HG03135 (cell line): ENCODE data around the gene TGM5.
"Not testable (repeated sequence)": the region's sequence is repeated elsewhere in the genome, so short reads cannot be mapped to it uniquely, and the experiment has no call there.

Source experiments
- ATAC-seq: cut with Tn5 transposase; IDR thresholded peaks from one replicate; pipeline ENCODE4 v1.9.1; 2021; ENCODE audit warnings: mild to moderate bottlenecking, moderate library complexity; ENCODE audit not compliant: unreplicated experiment

Gene TGM5

DNA sequence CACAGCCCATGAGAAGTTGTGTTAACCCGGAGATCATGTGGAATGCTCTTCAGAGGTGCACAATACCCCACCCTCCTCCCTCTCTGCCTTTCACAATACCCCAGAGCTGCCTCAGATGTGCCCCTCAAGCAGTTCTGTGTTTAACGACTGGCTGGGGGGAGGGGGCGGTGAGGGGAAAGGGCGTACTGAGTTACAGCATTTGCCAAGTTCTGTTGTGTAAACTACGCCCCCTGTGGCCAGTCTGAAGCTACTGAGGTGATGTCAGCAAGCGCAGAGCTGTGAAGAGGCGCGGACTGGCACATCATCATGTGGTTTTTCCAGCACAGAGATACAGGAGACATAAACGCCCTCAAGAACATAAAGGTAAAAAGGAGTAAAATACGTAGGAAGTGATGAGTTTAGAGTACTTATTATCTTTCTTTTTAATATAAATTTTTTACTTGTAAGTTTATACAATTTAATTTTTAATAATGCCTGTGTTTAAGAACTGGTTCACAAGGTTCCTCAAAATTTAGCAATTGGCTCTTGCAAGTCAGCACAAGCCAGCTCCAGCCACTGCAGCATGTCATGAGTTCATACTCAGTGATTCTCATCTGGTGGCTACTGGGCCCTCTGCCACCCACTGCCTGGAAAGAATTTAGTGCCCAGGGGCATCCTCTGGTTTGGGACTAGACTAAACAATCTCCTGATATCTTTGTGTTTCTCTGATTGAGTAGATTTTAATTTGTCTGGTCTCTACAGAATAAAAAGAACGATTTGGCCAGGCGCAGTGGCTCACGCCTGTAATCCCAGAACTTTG is 47.6 kb downstream of the TGM5 start:
- ATAC-seq: no peak

DNA sequence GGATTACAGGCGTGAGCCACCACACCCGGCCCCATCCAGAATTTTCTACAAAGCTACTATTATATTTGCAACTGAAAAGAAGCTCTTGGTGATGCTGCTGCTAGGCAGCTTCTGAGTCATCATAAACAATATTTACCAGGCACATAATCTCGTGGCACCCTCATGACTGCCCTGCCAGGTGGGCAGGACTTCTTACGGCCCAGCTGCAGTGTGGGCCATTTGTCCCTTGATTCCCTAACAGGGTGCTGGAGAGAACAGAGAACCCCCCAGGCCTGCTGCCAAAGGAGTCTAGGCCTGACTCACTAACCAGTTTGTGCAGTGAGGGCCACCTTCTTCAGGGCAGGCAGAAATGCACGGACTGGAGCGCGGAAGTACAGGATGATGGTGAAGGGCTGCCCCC is 50.8 kb downstream of the TGM5 start:
- ATAC-seq: no peak

DNA sequence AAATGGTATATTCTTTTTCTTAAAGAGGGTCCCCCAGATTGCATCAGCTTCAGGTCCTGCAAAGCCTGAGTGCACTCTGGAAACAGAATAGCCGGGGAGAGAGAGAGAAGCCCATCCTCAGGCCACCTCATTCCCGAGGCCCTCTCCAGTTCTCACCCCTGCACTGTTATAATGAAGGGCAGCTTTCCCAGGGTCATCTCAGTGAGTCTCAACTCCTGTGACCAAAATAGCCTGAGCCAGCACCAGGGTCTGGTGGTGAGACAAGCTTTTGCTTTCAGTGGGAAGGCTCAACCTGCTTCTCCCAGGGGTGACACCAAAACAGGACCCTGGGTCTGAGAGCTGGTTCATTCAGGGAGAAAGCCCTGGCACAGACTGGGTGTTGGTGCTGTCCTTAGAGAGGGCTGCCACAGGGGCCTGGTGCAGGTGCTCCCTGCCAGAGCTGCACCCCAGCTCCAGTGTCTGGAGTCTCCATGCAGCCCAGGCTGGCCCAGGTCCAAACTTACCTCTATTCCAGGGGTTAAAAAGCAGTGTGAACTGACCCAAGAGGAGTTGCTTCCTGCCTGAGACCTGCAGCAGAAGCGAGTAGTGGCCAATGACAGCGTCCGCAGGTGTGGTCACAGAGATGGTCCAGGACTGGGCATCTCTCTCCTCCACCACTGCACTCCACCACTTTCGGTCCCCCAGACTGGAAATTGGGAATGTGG is 52.0 kb downstream of the TGM5 start:
- no peak for ATAC-seq

DNA sequence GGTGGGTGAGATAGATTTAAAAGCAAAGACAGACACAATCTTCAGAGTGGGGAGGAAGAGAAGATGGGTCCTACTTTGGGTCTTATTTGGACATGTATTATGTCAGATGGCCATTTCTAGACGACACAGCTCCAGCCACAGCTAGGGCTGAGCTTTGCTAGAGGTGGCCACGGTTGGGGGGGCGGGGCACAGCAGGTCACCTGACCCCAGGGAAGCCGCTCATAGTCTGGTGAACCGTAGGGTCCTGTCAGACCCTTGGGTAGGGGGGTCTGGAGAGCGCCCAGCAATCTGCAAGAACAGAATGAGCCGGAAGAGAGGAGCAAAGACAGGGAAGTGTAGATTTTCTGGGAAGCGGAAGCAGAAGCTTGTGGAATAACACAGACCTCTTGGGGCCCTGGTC is 52.6 kb downstream of the TGM5 start:
- no peak for ATAC-seq

DNA sequence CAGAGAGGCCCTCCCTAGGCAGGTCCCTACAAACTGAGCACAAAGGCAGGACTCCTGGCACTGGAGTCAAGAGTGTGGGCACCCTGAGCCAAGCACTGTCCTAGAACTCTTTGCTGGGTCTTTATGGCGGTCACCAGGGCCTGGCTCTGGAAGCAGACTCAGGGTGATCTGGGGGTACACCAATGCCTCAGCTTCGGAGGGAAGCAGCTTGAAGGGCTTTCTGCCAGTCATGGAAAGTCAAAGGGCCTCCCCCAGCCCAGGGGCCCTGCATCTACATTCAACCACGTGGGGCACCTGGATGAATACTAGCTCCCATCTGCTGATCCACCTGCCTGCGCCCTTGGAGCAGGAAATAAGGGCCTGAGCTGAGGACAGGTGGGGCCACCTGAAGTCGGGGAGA is 53.3 kb downstream of the TGM5 start:
- ATAC-seq: no peak

DNA sequence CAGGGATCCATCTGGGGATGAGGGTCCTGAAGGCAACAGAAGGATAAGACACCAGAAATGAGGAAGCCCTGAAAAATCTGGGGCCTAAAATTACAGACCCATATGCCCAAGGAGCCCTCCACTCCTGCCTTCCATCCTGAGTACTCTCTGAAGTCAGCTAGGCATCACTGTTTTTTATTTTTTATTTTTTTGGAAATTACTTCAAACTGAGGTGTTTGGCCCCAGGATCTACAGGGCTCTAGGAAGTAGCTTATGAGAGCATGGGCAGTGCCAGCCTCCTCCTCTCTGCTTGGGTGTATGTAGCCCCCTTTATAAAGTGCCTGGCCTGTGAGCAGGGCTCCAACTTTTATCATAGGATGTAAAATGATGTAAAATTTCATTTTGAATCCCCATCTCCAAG is 53.8 kb downstream of the TGM5 start:
- no peak for ATAC-seq

DNA sequence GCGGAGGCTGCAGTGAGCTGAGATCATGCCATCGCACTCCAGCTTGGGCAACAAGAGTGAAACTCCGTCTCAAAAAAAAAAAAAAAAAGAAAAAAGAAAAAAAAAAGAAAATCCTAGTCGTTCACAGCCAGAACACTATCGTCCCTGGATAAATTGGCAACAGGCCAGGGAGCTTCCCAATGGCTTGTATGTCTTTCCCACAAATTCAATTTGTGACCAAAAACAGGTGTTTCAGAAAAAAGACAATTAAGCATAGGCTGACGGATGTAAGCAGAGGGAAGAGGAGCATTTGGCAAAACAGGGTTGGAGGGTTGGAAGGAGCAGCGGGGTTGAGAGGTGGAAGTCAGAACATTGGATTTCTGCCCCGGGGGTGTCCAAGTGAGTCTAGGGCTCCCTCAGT is 54.4 kb downstream of the TGM5 start:
- ATAC-seq: no peak

DNA sequence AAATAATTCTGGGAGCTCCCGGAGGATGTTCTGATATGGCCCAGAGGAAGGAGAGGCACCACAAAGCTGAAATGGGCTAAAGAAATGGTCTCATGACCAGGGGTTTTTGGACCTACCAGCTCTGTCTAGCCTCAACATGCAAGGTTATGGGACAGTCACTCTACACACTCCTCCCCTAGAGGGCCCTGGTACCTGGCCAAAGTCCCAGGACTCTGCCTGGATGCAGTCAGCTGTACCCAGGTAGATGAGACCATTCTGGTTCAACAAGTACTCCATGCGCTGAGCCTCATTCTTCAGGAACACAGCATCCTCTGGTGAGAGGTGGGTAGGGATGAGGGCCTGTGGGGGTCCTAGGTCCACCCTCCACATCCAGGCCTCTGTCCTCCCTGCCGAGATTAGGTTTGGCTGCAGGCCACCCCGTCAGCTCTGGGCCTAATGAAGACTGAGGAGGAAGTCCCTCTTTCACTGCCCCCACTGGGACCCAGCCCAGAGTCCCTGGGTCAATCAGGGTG is 55.4 kb downstream of the TGM5 start:
- ATAC-seq: no peak

DNA sequence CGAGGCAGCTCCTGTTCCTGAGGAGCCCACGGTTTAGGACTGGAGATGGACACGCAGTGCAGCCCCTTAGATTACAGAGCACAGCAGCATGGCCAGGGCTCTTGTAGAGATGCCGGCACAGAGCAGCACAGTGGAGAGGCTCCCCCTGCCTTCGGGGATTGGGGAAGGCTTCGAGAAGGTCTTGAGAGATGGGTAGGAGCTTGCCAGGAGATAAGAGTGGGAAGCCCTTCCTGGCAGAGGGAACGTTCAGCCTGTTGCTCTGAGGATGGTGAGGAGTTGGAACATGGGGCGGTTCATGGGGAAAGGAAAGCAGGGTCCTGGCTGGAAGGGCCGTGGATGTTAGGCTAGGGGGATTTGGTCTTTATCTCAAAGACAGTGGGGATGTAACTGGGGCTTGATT is 55.9 kb downstream of the TGM5 start:
- ATAC-seq: no peak

DNA sequence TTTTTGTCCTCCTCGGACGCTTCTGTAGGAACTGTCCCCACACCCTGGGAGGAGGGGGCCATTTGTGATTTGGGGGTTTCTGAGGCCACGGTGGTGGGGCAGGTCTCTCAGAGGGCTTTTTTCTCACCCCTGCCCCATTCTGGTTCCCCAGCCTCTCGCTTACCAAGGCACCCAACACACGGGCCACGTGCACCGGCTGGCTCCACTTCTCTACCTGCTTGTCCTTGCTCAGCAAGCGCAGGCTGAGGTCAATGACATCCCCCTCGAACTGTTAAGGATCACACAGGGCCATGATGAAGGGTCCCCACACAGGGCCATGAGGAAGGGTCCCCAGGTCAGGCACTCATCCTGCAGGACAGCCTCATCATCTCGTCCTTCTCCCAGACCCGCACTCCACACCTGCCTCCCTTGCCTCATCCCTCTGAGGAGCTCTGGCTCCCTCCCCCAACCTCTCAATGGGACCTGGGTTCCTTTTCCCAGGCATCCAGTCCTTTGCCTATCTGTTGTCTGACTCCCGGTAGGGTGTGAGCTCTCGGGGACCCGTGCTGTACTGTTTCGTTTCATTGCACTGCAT is 56.5 kb downstream of the TGM5 start:
- ATAC-seq: no peak

DNA sequence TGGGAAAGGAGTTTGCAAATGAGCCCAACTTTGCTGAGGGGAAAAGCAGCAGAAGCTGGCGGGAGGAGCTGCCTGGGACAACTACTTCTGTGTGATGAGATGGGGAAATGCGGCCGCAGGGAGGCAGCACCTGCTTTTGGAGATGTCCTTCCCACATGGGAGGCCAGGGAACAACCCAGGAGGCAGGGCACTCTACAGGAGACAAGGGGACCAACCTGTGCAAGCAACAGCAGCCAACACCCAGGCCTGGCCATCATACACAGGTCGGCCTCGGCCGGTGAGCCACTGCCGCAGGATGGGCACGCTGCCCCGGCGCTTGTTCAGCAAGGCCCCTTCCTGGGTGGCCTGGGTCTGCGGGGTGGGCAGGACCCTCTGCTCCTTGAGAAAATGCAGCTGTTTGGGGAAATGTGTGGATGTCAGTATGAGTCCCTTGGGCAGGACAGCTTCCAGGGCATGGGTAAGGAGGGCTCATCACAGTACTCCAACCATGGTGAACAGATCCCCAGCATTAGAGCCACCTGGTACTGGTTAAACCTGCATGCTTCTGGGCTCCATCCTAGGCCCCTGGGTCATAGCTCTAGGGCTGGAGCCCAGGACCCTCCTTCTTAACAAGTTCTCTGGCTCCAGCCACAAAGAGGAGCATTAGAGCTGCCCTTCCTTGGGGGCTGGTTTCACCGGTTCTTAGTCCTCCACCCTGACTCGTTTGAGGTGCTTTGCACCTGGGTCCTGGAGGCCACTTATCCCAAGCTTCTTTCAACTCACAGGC is 57.5 kb downstream of the TGM5 start:
- ATAC-seq: no peak

DNA sequence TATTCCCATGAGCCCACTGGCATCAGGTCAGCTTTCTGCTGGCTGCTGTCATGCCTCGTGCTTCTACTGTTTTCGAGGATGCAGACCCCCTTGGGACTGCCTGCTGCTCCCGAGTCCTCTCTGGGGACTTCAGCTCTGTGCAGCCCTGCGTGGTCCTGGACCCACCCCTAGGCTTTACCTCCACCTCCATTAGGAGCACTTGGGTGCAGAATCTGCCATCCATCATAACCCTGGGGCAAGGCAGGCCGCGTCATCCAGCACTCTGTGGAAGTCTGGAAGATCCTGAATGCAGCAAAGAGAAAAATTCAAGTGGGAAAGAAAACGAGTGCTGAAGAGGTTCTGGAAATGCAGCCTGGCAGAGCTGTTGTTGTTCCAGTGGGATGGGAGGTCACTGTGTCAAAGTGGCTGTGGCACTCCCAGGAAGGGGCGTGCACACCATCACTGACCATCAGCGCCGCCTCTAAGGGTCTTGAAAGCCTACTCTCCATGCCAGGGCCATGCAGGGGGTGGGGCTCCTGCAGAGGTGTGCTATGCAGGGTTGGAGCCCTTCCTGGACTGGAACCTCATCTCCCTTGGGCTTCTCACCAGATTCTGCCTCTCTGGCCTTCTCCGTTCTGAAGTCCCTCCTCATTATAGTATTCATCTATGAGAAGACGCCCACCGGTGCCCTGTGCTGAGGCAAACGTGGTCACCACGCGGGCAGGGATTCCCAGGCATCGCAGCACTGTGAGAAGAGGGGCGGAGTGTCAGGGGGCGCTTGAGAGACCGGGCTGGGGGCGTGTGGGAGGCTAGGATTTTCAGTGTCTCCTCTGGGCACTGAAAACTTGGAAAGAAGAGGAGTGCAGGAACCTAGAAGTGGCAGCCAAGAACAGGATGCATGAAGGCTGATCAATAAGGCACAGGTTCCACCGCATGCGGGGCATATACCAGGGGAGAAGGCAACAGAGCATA is 58.4 kb downstream of the TGM5 start:
- ATAC-seq: no peak

DNA sequence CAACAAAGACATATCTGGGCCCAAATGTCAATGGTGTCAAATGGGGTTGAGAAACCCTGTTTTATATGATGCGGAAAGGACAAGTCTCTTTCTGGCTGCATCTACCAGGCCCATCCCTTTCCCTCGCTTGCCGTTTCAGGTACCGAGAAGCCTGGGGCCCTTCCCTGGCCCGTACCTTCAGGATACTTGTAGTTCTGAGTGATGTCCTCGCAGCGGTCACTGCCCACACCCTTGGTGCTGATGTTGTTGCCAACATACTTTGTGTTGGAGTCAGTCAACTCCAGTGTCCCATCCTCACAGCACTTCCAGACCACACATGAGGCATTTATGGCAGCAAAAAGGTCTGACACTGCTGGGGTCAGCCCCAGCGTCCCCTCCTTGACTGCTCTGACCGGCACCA is 59.7 kb downstream of the TGM5 start:
- no peak for ATAC-seq

DNA sequence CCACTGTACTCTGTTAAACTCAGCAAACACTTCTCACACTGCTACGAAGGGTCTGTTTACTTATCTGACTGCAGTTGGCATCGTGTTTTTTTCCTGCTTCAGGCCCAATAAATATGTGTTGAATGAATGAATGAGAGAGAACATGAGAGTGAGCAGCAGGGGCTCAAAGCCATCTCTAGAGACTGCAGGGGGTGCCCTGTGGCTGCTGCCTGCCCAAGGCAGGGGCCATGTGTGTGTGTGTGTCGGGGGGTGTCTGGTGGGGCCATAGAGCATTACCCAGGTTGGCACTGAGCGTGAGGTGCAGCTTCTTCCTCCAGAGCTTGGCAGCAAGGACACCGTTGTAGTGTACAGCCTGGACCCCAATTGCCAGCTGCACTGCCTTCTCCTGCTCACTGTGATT is 60.7 kb downstream of the TGM5 start:
- no peak for ATAC-seq

DNA sequence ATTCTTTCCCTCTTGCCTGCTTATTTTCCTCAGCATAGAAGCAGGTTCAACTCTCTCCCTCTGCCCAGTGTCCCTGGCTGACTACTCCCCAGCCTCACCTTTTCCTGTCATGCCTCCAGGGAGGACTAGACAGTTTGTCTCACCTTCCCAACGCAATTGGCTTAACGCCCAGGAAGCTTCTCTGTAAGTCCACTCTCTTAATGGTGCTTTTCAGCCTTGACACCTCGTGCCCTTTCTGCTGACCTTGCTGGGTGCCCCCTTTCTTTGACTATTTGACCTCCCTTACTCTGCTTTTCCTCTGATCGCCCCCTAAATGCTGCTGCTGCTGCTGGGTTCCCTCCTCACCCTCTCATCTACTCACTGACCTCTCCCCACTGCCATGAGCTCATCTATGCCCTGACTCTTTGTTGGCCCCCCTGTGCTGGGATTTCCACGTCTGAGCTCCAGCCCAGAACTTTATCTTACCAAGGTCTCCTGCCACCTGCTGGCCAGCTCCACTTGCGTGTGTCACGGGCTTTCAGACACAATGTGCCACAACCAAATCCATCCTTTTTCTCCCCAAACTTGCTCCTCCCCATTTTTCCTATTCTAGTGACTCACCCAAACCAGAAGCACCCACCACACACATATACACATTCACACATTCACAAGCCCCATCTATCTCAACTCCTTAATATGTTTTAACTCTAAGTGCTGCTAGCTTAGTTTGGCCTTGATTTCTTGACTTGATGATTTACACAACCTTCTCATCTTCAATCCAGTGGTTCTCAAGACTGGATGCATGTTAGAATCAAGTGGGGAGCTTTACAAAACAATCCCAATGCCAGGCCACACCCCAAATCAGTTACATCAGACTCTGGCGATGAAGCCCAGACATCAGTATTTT is 62.5 kb downstream of the TGM5 start:
- ATAC-seq: no peak

DNA sequence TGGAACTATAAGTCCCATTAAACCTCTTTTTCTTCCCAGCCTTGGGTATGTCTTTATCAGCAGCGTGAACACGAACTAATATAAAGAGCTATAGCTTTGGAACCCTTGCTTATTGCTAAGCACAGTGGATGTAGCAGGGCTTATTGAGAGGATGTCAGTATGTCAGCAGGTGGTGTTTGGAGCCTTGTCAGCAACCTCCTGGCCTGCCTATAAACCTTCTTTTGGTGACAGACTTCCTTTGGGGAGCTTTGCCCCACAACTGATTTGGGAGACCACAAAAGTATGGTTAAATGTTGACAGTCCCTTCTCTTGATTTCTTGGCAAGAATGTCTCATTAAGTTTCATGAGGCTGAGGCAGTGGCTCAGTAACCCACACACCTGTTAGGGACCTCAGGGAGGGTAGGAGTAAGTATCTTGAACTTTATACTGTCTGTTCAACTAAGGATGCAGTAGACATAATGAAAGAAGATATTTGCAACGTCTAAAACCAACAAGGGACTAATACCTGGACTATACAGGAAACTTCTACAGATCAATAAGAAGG is 66.7 kb downstream of the TGM5 start:
- ATAC-seq: no peak

DNA sequence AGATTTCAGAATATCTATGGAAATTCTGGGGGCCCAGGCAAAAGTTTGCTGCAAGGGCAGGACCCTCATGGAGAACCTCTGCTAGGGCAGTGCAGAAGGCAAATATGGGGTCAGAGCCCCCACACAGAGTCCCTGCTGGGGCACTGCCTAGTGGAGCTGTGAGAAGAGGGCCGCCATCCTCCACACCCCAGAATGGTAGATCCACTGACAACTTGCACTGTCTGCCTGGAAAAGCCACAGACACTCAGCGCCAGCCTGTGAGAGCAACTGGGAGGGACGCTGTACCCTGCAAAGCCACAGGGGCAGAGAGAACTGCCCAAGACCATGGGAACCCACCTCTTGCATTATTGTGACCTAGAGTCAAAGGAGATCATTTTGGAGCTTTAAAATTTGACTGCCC is 67.7 kb downstream of the TGM5 start:
- ATAC-seq: no peak

DNA sequence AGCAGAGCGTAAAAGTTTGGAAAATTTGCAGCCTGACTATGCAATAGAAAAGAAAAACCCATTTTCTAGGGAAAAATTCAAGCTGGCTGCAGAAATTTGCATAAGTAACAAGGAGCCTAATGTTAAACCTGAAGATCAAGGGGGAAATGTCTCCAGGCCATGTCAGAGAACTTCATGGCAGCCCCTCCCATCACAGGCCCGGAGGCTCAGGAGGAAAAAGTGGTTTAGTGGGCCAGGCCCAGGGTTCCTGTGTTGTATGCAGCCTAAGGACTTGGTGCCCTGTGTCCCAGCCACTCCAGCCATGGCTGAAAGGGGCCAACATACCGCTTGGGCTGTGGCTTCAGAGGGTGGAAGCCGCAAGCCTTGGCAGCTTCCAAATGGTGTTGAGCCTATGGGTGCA is 68.2 kb downstream of the TGM5 start:
- ATAC-seq: not testable (repeated sequence)

DNA sequence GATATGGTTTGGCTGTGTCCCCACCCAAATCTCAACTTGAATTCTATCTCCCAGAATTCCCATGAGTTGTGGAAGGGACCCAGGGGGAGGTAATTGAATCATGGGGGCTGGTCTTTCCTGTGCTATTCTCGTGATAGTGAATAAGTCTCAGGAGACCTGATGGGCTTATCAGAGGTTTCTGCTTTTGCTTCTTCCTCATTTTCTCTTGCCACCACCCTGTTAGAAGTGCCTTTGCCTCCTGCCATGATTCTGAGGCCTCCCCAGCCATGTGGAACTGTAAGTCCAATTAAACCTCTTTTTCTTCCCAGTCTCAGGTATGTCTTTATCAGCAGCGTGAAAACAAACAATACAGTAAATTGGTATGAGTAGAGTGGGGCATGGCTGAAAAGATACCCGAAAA is 69.0 kb downstream of the TGM5 start:
- ATAC-seq: not testable (repeated sequence)
